Upper lobe of left lung (tissue), 6 donors: ENCODE data around the gene TCF7L2. TPM values are rescaled to one million over a fixed set of nuclear protein-coding genes. Genes with fewer than 3 reads are reported as not detected.

Experiments
- ATAC-seq, 2 donors: fragments of 200-7000 bp; cut with Tn5 transposase; one replicate each; pipeline ENCODE4 v1.9.1; 2022; ENCODE audit warnings: mild to moderate bottlenecking in 2 of 2, moderate library complexity in 2 of 2; ENCODE audit not compliant: low FRiP score in 2 of 2
- DNase-seq, 2 donors: peaks; one replicate each; pipeline ENCODE4 v3.0.0-alpha.2; 2019 to 2020
- H3K27ac ChIP-seq, 4 donors: fragments of 200-600 bp; sonication (generic); one replicate each; pipeline ENCODE4 v1.5.1; 2016 to 2019
- H3K27me3 ChIP-seq, 4 donors: fragments of 200-600 bp; sonication (generic); one replicate each; pipeline ENCODE4 v1.5.1; 2017 to 2019
- H3K36me3 ChIP-seq, 4 donors: fragments of 200-600 bp; sonication (generic); one replicate each; pipeline ENCODE4 v1.5.1; 2016 to 2019
- H3K4me1 ChIP-seq, 4 donors: fragments of 200-600 bp; sonication (generic); one replicate each; pipeline ENCODE4 v1.5.1; 2018 to 2019
- H3K4me3 ChIP-seq, 4 donors: fragments of 200-600 bp; sonication (generic); one replicate each; pipeline ENCODE4 v1.5.1; 2017 to 2019; ENCODE audit warnings: mild to moderate bottlenecking in 2 of 4, moderate library complexity in 1 of 4
- H3K9me3 ChIP-seq, 4 donors: fragments of 200-600 bp; sonication (generic); one replicate each; pipeline ENCODE4 v1.5.1; 2018 to 2019
- CTCF ChIP-seq, 6 experiments: fragments of 450-650 bp in 4 of 6; fragments of 200-600 bp in 2 of 6; sonication (generic) in 2 of 6; IDR thresholded peaks; one replicate each; pipeline ENCODE4 v1.5.1; 2016 to 2019; ENCODE audit warnings: antibody characterized with exemption in 6 of 6
- EP300 ChIP-seq, 4 donors: sonication (generic); formaldehyde crosslinking; IDR thresholded peaks; one replicate each; pipeline ENCODE4 v1.5.1; 2017; ENCODE audit warnings: antibody characterized with exemption in 4 of 4, control low read depth in 2 of 4
- POLR2A ChIP-seq, 4 donors: fragments of 450-650 bp; IDR thresholded peaks; one replicate each; pipeline ENCODE4 v1.5.1; 2016 to 2017; ENCODE audit warnings: antibody characterized with exemption in 4 of 4, mild to moderate bottlenecking in 2 of 4
- POLR2AphosphoS5 ChIP-seq, 2 donors: sonication (generic); formaldehyde crosslinking; IDR thresholded peaks; one replicate each; pipeline ENCODE4 v1.5.1; 2017; ENCODE audit warnings: antibody characterized with exemption in 2 of 2
- WGBS, 2 donors: methylation state at CpG; one replicate each; pipeline ENCODE4 v1.1.5; 2017 to 2018; 5-methylcytosine and 5-hydroxymethylcytosine counted together
- total RNA-seq, 6 donors: library from RNA; depleted of rRNA in 4 of 6; stranded (reverse); fragments of >200 nt in 4 of 6; gene quantifications; one replicate each; pipeline versions ENCODE4 v1.1.0 to v1.2.1, GENCODE V29; 2016 to 2021
- donor health status: DM: no; HTN: no; CAD: no; lungs with moderate emphysema.
- donor health status: DM: no; HTN: yes; CAD: no; lungs with severe emphysema.

TCF7L2 gene
- total RNA-seq, 6 donors from 2014 or later: 15.5 to 80.3 (median 48.1) TPM

GRCh38 chr10:112996462-112996861, 46.4 kb downstream of the TCF7L2 start:
- no peak for ATAC-seq
- TF ChIP-seq EP300 (IDR thresholded peaks at IDR 0.05) (no peak), POLR2AphosphoS5 (IDR thresholded peaks at IDR 0.05) (no peak), POLR2A (IDR thresholded peaks at IDR 0.05) (no peak), CTCF (IDR thresholded peaks at IDR 0.05) (no peak)

GRCh38 chr10:112999102-112999501, 49.1 kb downstream of the TCF7L2 start:
- no peak overlapping the region for H3K27ac ChIP-seq
- TF ChIP-seq CTCF (IDR thresholded peaks at IDR 0.05): no peak
- TF ChIP-seq POLR2A (IDR thresholded peaks at IDR 0.05): no peak
- TF ChIP-seq POLR2AphosphoS5 (IDR thresholded peaks at IDR 0.05): no peak
- no peak for TF ChIP-seq EP300 (IDR thresholded peaks at IDR 0.05)
- H3K36me3 ChIP-seq: no peaks in the 10 kb centered on the region
- DNase-seq: no peak
- H3K4me1 ChIP-seq: peaks cover 0 to 11% (median 6%) of the 10 kb centered on the region in 4 donors
- ATAC-seq: no peak
- 93 to 94% methylated on average over 4 of the region's 4 CpGs for WGBS, 2 donors
- H3K4me3 ChIP-seq: no peak overlapping the region
- H3K9me3 ChIP-seq: no peaks in the 10 kb centered on the region
- H3K27me3 ChIP-seq: no peaks in the 10 kb centered on the region

More at GRCh38 chr10:112996462-112996861, 46.4 kb downstream of the TCF7L2 start:
- Histone ChIP-seq H3K27ac (no peak overlapping the region), H3K27me3 (no peaks in the 10 kb centered on the region), H3K4me1 (peaks cover 0 to 11% (median 6%) of the 10 kb centered on the region in 4 donors), H3K36me3 (no peaks in the 10 kb centered on the region), H3K4me3 (no peak overlapping the region), H3K9me3 (no peaks in the 10 kb centered on the region)
- 88 to 92% methylated on average over 3 of the region's 3 CpGs for WGBS, 2 donors
- no peak for DNase-seq

GRCh38 chr10:113000442-113000841, 50.4 kb downstream of the TCF7L2 start:
- TF ChIP-seq POLR2AphosphoS5 (IDR thresholded peaks at IDR 0.05) (no peak), CTCF (IDR thresholded peaks at IDR 0.05) (no peak), EP300 (IDR thresholded peaks at IDR 0.05) (no peak), POLR2A (IDR thresholded peaks at IDR 0.05) (no peak)
- peaks cover 4 to 15% (median 10%) of the 10 kb centered on the region in 4 donors for H3K4me1 ChIP-seq
- H3K4me3 ChIP-seq: no peak overlapping the region
- no peaks in the 10 kb centered on the region for H3K27me3 ChIP-seq
- no peak for ATAC-seq
- no peaks in the 10 kb centered on the region for H3K36me3 ChIP-seq
- H3K27ac ChIP-seq: peak overlapping the region in 1 of 4 donors; percentile 37
- WGBS, 2 donors: 84 to 87% methylated on average over 5 to 6 of the region's 6 CpGs
- no peaks in the 10 kb centered on the region for H3K9me3 ChIP-seq
- no peak for DNase-seq

- Histone ChIP-seq H3K27me3 (no peaks in the 10 kb centered on the region), H3K9me3 (no peaks in the 10 kb centered on the region), H3K36me3 (no peaks in the 10 kb centered on the region), H3K27ac (peak overlapping the region in 1 of 4 donors; percentile 37), H3K4me3 (no peak overlapping the region), H3K4me1 (peaks cover 5 to 20% (median 13%) of the 10 kb centered on the region in 4 donors)
- peak in 1 of 6 experiments; percentile 51 for TF ChIP-seq CTCF (IDR thresholded peaks at IDR 0.05)
- no peak for TF ChIP-seq POLR2A (IDR thresholded peaks at IDR 0.05)
- peak in 1 of 2 donors; percentile 33 for DNase-seq
- ATAC-seq: peak; percentile 19 to 69
- WGBS, 2 donors: 66 to 84% methylated on average over 14 of the region's 14 CpGs
Measured at GRCh38 chr10:113000876-113001598, 51.0 kb downstream of the TCF7L2 start.
